SK-N-SH (cell line): Measurements from ENCODE around the gene NEGR1. TPM values are rescaled to one million over a fixed set of nuclear protein-coding genes. Genes with fewer than 3 reads are reported as not detected.

Experiments
- CTCF ChIA-PET: fragments of 300-600, 350-600 bp; formaldehyde crosslinking; extraction: SDS; loops from one replicate; lab custom pipeline; 2021; lab: Yijun Ruan, JAX
- POLR2A ChIA-PET: fragments of 350-600 bp; sonication (Branson Sonifier 250); formaldehyde crosslinking; extraction: SDS; loops from one replicate; lab custom pipeline; 2020; ENCODE audit warnings: antibody characterized with exemption, inconsistent platforms; lab: Yijun Ruan, JAX
- DNase-seq: peaks from one replicate; pipeline ENCODE4 v3.0.0; 2012
- H2AFZ ChIP-seq: fragments of 200-600 bp; sonication (generic); 2 replicates; pipeline ENCODE4 v1.8.1; 2016; ENCODE audit warnings: antibody characterized with exemption, mild to moderate bottlenecking, low read depth
- H3F3A ChIP-seq: fragments of 200-600 bp; sonication (generic); replicated peaks from 2 replicates; pipeline ENCODE3; 2016; ENCODE audit warnings: antibody characterized with exemption, mild to moderate bottlenecking; ENCODE audit not compliant: insufficient read depth
- H3K27ac ChIP-seq, 2 experiments: fragments of 200-500 bp in 1 of 2; fragments of 200-600 bp in 1 of 2; sonication (Bioruptor generic) in 1 of 2; sonication (generic), shearing (Covaris generic) in 1 of 2; 2 replicates each; pipeline versions ENCODE4 v1.5.1 to v1.6.1; 2014 to 2016; ENCODE audit warnings: low read depth in 2 of 2, inconsistent platforms in 1 of 2, low read length in 1 of 2, mild to moderate bottlenecking in 1 of 2, mixed read lengths in 1 of 2
- H3K27me3 ChIP-seq: fragments of 200-600 bp; sonication (generic), shearing (Covaris generic); 2 replicates; pipeline ENCODE4 v1.6.1; 2016; ENCODE audit warnings: mixed run types; ENCODE audit not compliant: insufficient read depth
- H3K36me3 ChIP-seq, 2 experiments: fragments of 200-500 bp in 1 of 2; fragments of 200-600 bp in 1 of 2; sonication (Bioruptor generic) in 1 of 2; sonication (generic) in 1 of 2; replicated peaks in 1 of 2; 2 replicates each; pipeline versions ENCODE3 to v1.5.1; 2014 to 2016; ENCODE audit warnings: low read length in 1 of 2, mild to moderate bottlenecking in 1 of 2; ENCODE audit not compliant: insufficient read depth in 2 of 2, control insufficient read depth in 1 of 2
- H3K4me1 ChIP-seq, 2 experiments: fragments of 200-500 bp in 1 of 2; fragments of 200-600 bp in 1 of 2; sonication (Bioruptor generic) in 1 of 2; sonication (generic), shearing (Covaris generic) in 1 of 2; 2 replicates each; pipeline versions ENCODE4 v1.5.1 to v1.6.1; 2014 to 2016; ENCODE audit warnings: low read depth in 1 of 2, low read length in 1 of 2, mixed run types in 1 of 2; ENCODE audit not compliant: insufficient read depth in 2 of 2, control insufficient read depth in 1 of 2
- H3K4me2 ChIP-seq: fragments of 200-600 bp; sonication (generic), shearing (Covaris generic); 2 replicates; pipeline ENCODE4 v1.6.1; 2017; ENCODE audit warnings: mixed run types
- H3K4me3 ChIP-seq, 2 experiments: fragments of 200-500 bp in 1 of 2; fragments of 200-600 bp in 1 of 2; sonication (Bioruptor generic) in 1 of 2; sonication (generic), shearing (Covaris generic) in 1 of 2; 2 replicates each; pipeline versions ENCODE4 v1.5.1 to v1.8.1; 2014 to 2016; ENCODE audit warnings: low read depth in 2 of 2, inconsistent platforms in 1 of 2, low read length in 1 of 2, mild to moderate bottlenecking in 1 of 2, mixed read lengths in 1 of 2, moderate library complexity in 1 of 2
- H3K79me2 ChIP-seq: fragments of 200-600 bp; sonication (generic); 2 replicates; pipeline ENCODE4 v1.8.1; 2017; ENCODE audit warnings: mild to moderate bottlenecking; ENCODE audit not compliant: insufficient read depth
- H3K9ac ChIP-seq: fragments of 200-600 bp; sonication (generic); 2 replicates; pipeline ENCODE4 v1.6.1; 2017; ENCODE audit warnings: mixed run types
- H3K9me2 ChIP-seq: fragments of 200-600 bp; sonication (generic); 2 replicates; pipeline ENCODE4 v1.6.1; 2017; ENCODE audit warnings: mixed run types
- H3K9me3 ChIP-seq: fragments of 200-600 bp; sonication (generic); 2 replicates; pipeline ENCODE4 v1.6.1; 2017; ENCODE audit warnings: mixed run types, mild to moderate bottlenecking, moderate library complexity
- H4K20me1 ChIP-seq: fragments of 200-600 bp; sonication (generic); 2 replicates; pipeline ENCODE4 v1.6.1; 2017; ENCODE audit warnings: mild to moderate bottlenecking, mixed run types; ENCODE audit not compliant: insufficient read depth
- EP300 ChIP-seq, 2 experiments: IDR thresholded peaks; 2 replicates each; pipeline versions ENCODE4 v1.4.0 to v1.6.1; 2012; ENCODE audit warnings: borderline replicate concordance in 1 of 2, low read depth in 1 of 2, low read length in 1 of 2
- FOXJ3 ChIP-seq: sonication (generic); formaldehyde crosslinking; IDR thresholded peaks from 2 replicates; pipeline ENCODE4 v1.5.1; 2020; ENCODE audit warnings: mild to moderate bottlenecking, missing genetic modification reagents
- FOXM1 ChIP-seq: IDR thresholded peaks from 2 replicates; pipeline ENCODE4 v1.4.0; 2012; ENCODE audit warnings: low read depth, mild to moderate bottlenecking
- GABPA ChIP-seq: IDR thresholded peaks from 2 replicates; pipeline ENCODE4 v1.4.0; 2012; ENCODE audit warnings: low read depth, mild to moderate bottlenecking
- JUND ChIP-seq: IDR thresholded peaks from 2 replicates; pipeline ENCODE4 v1.4.0; 2012
- MXI1 ChIP-seq: IDR thresholded peaks from 2 replicates; pipeline ENCODE4 v1.6.1; 2012; ENCODE audit warnings: mild to moderate bottlenecking, low read depth, low read length, improper control_type of control experiment
- POLR2AphosphoS5 ChIP-seq: IDR thresholded peaks from 2 replicates; pipeline ENCODE4 v1.6.1; 2012; ENCODE audit warnings: low read depth, low read length
- RFX5 ChIP-seq: IDR thresholded peaks from 2 replicates; pipeline ENCODE4 v1.6.1; 2012; ENCODE audit warnings: mild to moderate bottlenecking, improper control_type of control experiment, low read length
- RXRA ChIP-seq: IDR thresholded peaks from 2 replicates; pipeline ENCODE4 v1.4.0; 2012; ENCODE audit warnings: low read depth, mild to moderate bottlenecking, borderline replicate concordance
- SMC3 ChIP-seq: IDR thresholded peaks from 2 replicates; pipeline ENCODE4 v1.6.1; 2012; ENCODE audit warnings: low read depth, low read length, improper control_type of control experiment
- TAF1 ChIP-seq: IDR thresholded peaks from 2 replicates; pipeline ENCODE4 v1.6.1; 2012; ENCODE audit warnings: low read depth, mild to moderate bottlenecking, low read length, moderate library complexity, borderline replicate concordance
- TCF12 ChIP-seq: IDR thresholded peaks from 2 replicates; pipeline ENCODE4 v1.4.0; 2012
- USF2 ChIP-seq: fragments of 150-350 bp; IDR thresholded peaks from 2 replicates; pipeline ENCODE4 v1.6.1; 2017; ENCODE audit warnings: antibody characterized with exemption, low read length, low read depth, borderline replicate concordance
- YY1 ChIP-seq: IDR thresholded peaks from 2 replicates; pipeline ENCODE4 v1.4.0; 2012; ENCODE audit warnings: low read depth, mild to moderate bottlenecking
- WGBS: methylation state at CpG from one replicate; pipeline ENCODE4 v1.1.6; 2017; ENCODE audit warnings: low lambda C conversion rate; 5-methylcytosine and 5-hydroxymethylcytosine counted together
- polyA plus RNA-seq, 3 experiments: library from polyadenylated mRNA; depleted of rRNA; stranded (reverse); fragments of >200 nt; gene quantifications; 2 replicates each; pipeline ENCODE4 v1.2.3, GENCODE V29; 2012
- TF ChIP-seq, protein P1 (sequence below): IDR thresholded peaks from 2 replicates; pipeline ENCODE4 v1.4.0; 2012; ENCODE audit warnings: low read depth, borderline replicate concordance
- TF ChIP-seq, protein P2 (sequence below): IDR thresholded peaks from 2 replicates; pipeline ENCODE4 v1.6.1; 2012; ENCODE audit warnings: mild to moderate bottlenecking, low read depth, low read length, moderate library complexity
- TF ChIP-seq, protein P3 (sequence below): IDR thresholded peaks from 2 replicates; pipeline ENCODE4; 2012

The NEGR1 gene
- polyA plus RNA-seq, 1 of the 3 experiments (the other 2 are of a cell fraction): 0.21 TPM

DNA sequence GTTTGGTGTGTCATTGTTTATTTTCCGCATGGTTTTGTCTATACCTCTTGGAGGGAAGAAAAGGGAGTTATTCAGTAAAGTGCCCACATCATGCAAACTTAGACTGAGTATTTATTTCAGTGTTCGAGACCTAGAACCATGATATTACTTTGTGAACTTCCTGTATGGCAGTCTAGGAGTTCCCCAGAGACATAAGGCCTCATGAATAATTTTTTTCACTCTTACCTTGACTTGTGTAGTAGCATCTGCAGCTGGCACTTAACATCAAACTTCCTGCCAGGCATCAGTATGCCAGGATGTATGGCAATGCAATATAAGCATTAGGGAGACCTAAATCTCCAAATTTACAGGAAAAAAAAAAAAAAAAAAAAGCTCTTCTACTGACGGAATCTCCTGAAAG is 287.7 kb downstream of the NEGR1 start:
- ChIA-PET POLR2A (interaction anchor here (0.6 kb wide), 1 partner anchor 210 kb away, joined by 5 read pairs; no protein-coding TSS in a partner anchor), CTCF (no interaction called here)
- H3K36me3 ChIP-seq: no peaks in the 10 kb centered on the region
- H3K9me3 ChIP-seq: no peaks in the 10 kb centered on the region
- no peak for DNase-seq
- TF ChIP-seq GABPA: no peak
- TF ChIP-seq RXRA: no peak
- TF ChIP-seq, protein P1, sequence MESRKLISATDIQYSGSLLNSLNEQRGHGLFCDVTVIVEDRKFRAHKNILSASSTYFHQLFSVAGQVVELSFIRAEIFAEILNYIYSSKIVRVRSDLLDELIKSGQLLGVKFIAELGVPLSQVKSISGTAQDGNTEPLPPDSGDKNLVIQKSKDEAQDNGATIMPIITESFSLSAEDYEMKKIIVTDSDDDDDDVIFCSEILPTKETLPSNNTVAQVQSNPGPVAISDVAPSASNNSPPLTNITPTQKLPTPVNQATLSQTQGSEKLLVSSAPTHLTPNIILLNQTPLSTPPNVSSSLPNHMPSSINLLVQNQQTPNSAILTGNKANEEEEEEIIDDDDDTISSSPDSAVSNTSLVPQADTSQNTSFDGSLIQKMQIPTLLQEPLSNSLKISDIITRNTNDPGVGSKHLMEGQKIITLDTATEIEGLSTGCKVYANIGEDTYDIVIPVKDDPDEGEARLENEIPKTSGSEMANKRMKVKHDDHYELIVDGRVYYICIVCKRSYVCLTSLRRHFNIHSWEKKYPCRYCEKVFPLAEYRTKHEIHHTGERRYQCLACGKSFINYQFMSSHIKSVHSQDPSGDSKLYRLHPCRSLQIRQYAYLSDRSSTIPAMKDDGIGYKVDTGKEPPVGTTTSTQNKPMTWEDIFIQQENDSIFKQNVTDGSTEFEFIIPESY: no peak
- TF ChIP-seq, protein P2, sequence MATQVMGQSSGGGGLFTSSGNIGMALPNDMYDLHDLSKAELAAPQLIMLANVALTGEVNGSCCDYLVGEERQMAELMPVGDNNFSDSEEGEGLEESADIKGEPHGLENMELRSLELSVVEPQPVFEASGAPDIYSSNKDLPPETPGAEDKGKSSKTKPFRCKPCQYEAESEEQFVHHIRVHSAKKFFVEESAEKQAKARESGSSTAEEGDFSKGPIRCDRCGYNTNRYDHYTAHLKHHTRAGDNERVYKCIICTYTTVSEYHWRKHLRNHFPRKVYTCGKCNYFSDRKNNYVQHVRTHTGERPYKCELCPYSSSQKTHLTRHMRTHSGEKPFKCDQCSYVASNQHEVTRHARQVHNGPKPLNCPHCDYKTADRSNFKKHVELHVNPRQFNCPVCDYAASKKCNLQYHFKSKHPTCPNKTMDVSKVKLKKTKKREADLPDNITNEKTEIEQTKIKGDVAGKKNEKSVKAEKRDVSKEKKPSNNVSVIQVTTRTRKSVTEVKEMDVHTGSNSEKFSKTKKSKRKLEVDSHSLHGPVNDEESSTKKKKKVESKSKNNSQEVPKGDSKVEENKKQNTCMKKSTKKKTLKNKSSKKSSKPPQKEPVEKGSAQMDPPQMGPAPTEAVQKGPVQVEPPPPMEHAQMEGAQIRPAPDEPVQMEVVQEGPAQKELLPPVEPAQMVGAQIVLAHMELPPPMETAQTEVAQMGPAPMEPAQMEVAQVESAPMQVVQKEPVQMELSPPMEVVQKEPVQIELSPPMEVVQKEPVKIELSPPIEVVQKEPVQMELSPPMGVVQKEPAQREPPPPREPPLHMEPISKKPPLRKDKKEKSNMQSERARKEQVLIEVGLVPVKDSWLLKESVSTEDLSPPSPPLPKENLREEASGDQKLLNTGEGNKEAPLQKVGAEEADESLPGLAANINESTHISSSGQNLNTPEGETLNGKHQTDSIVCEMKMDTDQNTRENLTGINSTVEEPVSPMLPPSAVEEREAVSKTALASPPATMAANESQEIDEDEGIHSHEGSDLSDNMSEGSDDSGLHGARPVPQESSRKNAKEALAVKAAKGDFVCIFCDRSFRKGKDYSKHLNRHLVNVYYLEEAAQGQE: no peak
- TF ChIP-seq POLR2AphosphoS5: no peak
- TF ChIP-seq SMC3: no peak
- TF ChIP-seq TCF12: no peak
- TF ChIP-seq MXI1: no peak
- TF ChIP-seq FOXM1: no peak
- TF ChIP-seq EP300 (IDR thresholded peaks at IDR 0.05; ENCODE audit: borderline replicate concordance in 1 of 2, low read depth in 1 of 2, low read length in 1 of 2): no peak
- no peak for TF ChIP-seq JUND
- TF ChIP-seq, protein P3, sequence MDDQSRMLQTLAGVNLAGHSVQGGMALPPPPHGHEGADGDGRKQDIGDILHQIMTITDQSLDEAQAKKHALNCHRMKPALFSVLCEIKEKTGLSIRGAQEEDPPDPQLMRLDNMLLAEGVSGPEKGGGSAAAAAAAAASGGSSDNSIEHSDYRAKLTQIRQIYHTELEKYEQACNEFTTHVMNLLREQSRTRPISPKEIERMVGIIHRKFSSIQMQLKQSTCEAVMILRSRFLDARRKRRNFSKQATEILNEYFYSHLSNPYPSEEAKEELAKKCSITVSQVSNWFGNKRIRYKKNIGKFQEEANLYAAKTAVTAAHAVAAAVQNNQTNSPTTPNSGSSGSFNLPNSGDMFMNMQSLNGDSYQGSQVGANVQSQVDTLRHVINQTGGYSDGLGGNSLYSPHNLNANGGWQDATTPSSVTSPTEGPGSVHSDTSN: no peak
- TF ChIP-seq USF2: no peak
- no peak for TF ChIP-seq YY1
- TF ChIP-seq TAF1: no peak
- no peak for TF ChIP-seq RFX5
- TF ChIP-seq FOXJ3 (CRISPR knock-in tag): no peak
- H3K4me2 ChIP-seq: no peak overlapping the region
- no peaks in the 10 kb centered on the region for H4K20me1 ChIP-seq
- no peaks in the 10 kb centered on the region for H3K4me1 ChIP-seq
- H3K27ac ChIP-seq: no peak overlapping the region
- H3K4me3 ChIP-seq: no peak overlapping the region
- 63% methylated on average over 3 of the region's 3 CpGs for WGBS
- no peak overlapping the region for H3K9ac ChIP-seq
- H3K79me2 ChIP-seq: no peaks in the 10 kb centered on the region
- H3F3A ChIP-seq: no peaks in the 10 kb centered on the region
- no peak overlapping the region for H2AFZ ChIP-seq
- no peaks in the 10 kb centered on the region for H3K27me3 ChIP-seq
- H3K9me2 ChIP-seq: no peaks in the 10 kb centered on the region
